ENCODE data around the gene RNF13.
A peak's percentile ranks its signal among the peaks of the same experiment; 100 is the strongest.
"Not testable (repeated sequence)": the region's sequence is repeated elsewhere in the genome, so short reads cannot be mapped to it uniquely, and the experiment has no call there.

RNF13 gene

GRCh38 chr3:149967086-149967685 is 154.2 kb downstream of the RNF13 start:
- Histone ChIP-seq H2AFZ (ENCODE audit: low read length, unreplicated experiment) (no peak overlapping the region), H3K27me3 (ENCODE audit: insufficient read depth, low read length) (no peaks in the 10 kb centered on the region), H3K27ac (ENCODE audit: low read depth, low read length) (no peak overlapping the region; the same call in 1 of the 2 replicates), H3K36me3 (ENCODE audit: insufficient read depth, low read length) (peaks cover 36% of the 10 kb centered on the region; the same call in 1 of the 2 replicates), H3K4me1 (ENCODE audit: control insufficient read depth, insufficient read depth, low read length, unreplicated experiment) (peaks cover 52% of the 10 kb centered on the region), H3K4me3 (ENCODE audit: low read depth, low read length) (peak overlapping the region; percentile 92), H3K79me2 (ENCODE audit: control insufficient read depth, insufficient read depth, low read length, unreplicated experiment) (peaks cover 87% of the 10 kb centered on the region)

GRCh38 chr3:149968216-149968615 is 155.2 kb downstream of the RNF13 start:
- H3K36me3 ChIP-seq (ENCODE audit: insufficient read depth, low read length), result peaks cover 34% of the 10 kb centered on the region; the same call in 1 of the 2 replicates
- H3K4me1 ChIP-seq (ENCODE audit: control insufficient read depth, insufficient read depth, low read length, unreplicated experiment), result peaks cover 55% of the 10 kb centered on the region
- H3K4me3 ChIP-seq (ENCODE audit: low read depth, low read length), result peak overlapping the region; percentile 92

GRCh38 chr3:149969110-149969939 is 156.3 kb downstream of the RNF13 start:
- peaks cover 34% of the 10 kb centered on the region; the same call in 1 of the 2 replicates for H3K36me3 ChIP-seq (ENCODE audit: insufficient read depth, low read length)
- no peaks in the 10 kb centered on the region for H3K27me3 ChIP-seq (ENCODE audit: insufficient read depth, low read length)
- H3K4me3 ChIP-seq (ENCODE audit: low read depth, low read length), result peak overlapping the region; percentile 92
- H3K79me2 ChIP-seq (ENCODE audit: control insufficient read depth, insufficient read depth, low read length, unreplicated experiment), result peaks cover 75% of the 10 kb centered on the region
- H3K4me1 ChIP-seq (ENCODE audit: control insufficient read depth, insufficient read depth, low read length, unreplicated experiment), result peaks cover 45% of the 10 kb centered on the region
- peak overlapping the region; percentile 91 for H3K27ac ChIP-seq (ENCODE audit: low read depth, low read length)
- H2AFZ ChIP-seq (ENCODE audit: low read length, unreplicated experiment), result peak overlapping the region; percentile 82

More at GRCh38 chr3:149968216-149968615, 155.2 kb downstream of the RNF13 start:
- H2AFZ ChIP-seq (ENCODE audit: low read length, unreplicated experiment), result no peak overlapping the region
- H3K27me3 ChIP-seq (ENCODE audit: insufficient read depth, low read length), result no peaks in the 10 kb centered on the region
- H3K27ac ChIP-seq (ENCODE audit: low read depth, low read length), result peak overlapping the region; percentile 91
- peaks cover 86% of the 10 kb centered on the region for H3K79me2 ChIP-seq (ENCODE audit: control insufficient read depth, insufficient read depth, low read length, unreplicated experiment)

- peaks cover 37% of the 10 kb centered on the region for H3K4me1 ChIP-seq (ENCODE audit: control insufficient read depth, insufficient read depth, low read length, unreplicated experiment)
- H3K27me3 ChIP-seq (ENCODE audit: insufficient read depth, low read length), result no peaks in the 10 kb centered on the region
- H3K4me3 ChIP-seq (ENCODE audit: low read depth, low read length), result peak overlapping the region; percentile 92
- peaks cover 26% of the 10 kb centered on the region; the same call in 1 of the 2 replicates for H3K36me3 ChIP-seq (ENCODE audit: insufficient read depth, low read length)
- H2AFZ ChIP-seq (ENCODE audit: low read length, unreplicated experiment), result peak overlapping the region; percentile 82
- H3K79me2 ChIP-seq (ENCODE audit: control insufficient read depth, insufficient read depth, low read length, unreplicated experiment), result peaks cover 66% of the 10 kb centered on the region
- H3K27ac ChIP-seq (ENCODE audit: low read depth, low read length), result peak overlapping the region; percentile 91
Observed at GRCh38 chr3:149969940-149970715, 157.1 kb downstream of the RNF13 start.

- H2AFZ ChIP-seq (ENCODE audit: low read length, unreplicated experiment), result peak within 1 kb of the TSS; percentile 82
- H3K4me3 ChIP-seq (ENCODE audit: low read depth, low read length), result peak within 1 kb of the TSS; percentile 92
- H3K27me3 ChIP-seq (ENCODE audit: insufficient read depth, low read length), result no peaks in the 10 kb centered on the region
- H3K27ac ChIP-seq (ENCODE audit: low read depth, low read length), result peak within 1 kb of the TSS; percentile 91
- H3K4me1 ChIP-seq (ENCODE audit: control insufficient read depth, insufficient read depth, low read length, unreplicated experiment), result peaks cover 30% of the 10 kb centered on the region
- peaks cover 21% of the 10 kb centered on the region; the same call in 1 of the 2 replicates for H3K36me3 ChIP-seq (ENCODE audit: insufficient read depth, low read length)
- H3K79me2 ChIP-seq (ENCODE audit: control insufficient read depth, insufficient read depth, low read length, unreplicated experiment), result peaks cover 59% of the 10 kb centered on the region
Observed at GRCh38 chr3:149970716-149971402, 157.8 kb downstream of the RNF13 start, which contains the start of gene PFN2. TSS of gene PFN2 (minus strand) at chr3:149970895. CDS start at chr3:149970856, 39 bp downstream.

GRCh38 chr3:149971403-149972075 is 158.5 kb downstream of the RNF13 start:
- H2AFZ ChIP-seq (ENCODE audit: low read length, unreplicated experiment), result peak overlapping the region; percentile 68
- peak overlapping the region; percentile 91 for H3K27ac ChIP-seq (ENCODE audit: low read depth, low read length)
- no peaks in the 10 kb centered on the region for H3K27me3 ChIP-seq (ENCODE audit: insufficient read depth, low read length)
- peaks cover 23% of the 10 kb centered on the region for H3K4me1 ChIP-seq (ENCODE audit: control insufficient read depth, insufficient read depth, low read length, unreplicated experiment)
- peaks cover 52% of the 10 kb centered on the region for H3K79me2 ChIP-seq (ENCODE audit: control insufficient read depth, insufficient read depth, low read length, unreplicated experiment)
- peaks cover 14% of the 10 kb centered on the region; the same call in 1 of the 2 replicates for H3K36me3 ChIP-seq (ENCODE audit: insufficient read depth, low read length)
- H3K4me3 ChIP-seq (ENCODE audit: low read depth, low read length), result peak overlapping the region; percentile 92

GRCh38 chr3:149975919-149976318 is 162.9 kb downstream of the RNF13 start:
- no peaks in the 10 kb centered on the region for H3K36me3 ChIP-seq (ENCODE audit: insufficient read depth, low read length)
- no peak overlapping the region for H3K27ac ChIP-seq (ENCODE audit: low read depth, low read length)
- H2AFZ ChIP-seq (ENCODE audit: low read length, unreplicated experiment), result no peak overlapping the region
- peaks cover 12% of the 10 kb centered on the region for H3K79me2 ChIP-seq (ENCODE audit: control insufficient read depth, insufficient read depth, low read length, unreplicated experiment)
- H3K27me3 ChIP-seq (ENCODE audit: insufficient read depth, low read length), result no peaks in the 10 kb centered on the region
- H3K4me3 ChIP-seq (ENCODE audit: low read depth, low read length), result no peak overlapping the region
- peaks cover 18% of the 10 kb centered on the region for H3K4me1 ChIP-seq (ENCODE audit: control insufficient read depth, insufficient read depth, low read length, unreplicated experiment)

- H2AFZ ChIP-seq (ENCODE audit: low read length, unreplicated experiment), result no peak overlapping the region
- H3K4me1 ChIP-seq (ENCODE audit: control insufficient read depth, insufficient read depth, low read length, unreplicated experiment), result peaks cover 12% of the 10 kb centered on the region
- H3K79me2 ChIP-seq (ENCODE audit: control insufficient read depth, insufficient read depth, low read length, unreplicated experiment), result peaks cover 2% of the 10 kb centered on the region
- no peaks in the 10 kb centered on the region for H3K36me3 ChIP-seq (ENCODE audit: insufficient read depth, low read length)
- H3K27ac ChIP-seq (ENCODE audit: low read depth, low read length), result no peak overlapping the region
- H3K4me3 ChIP-seq (ENCODE audit: low read depth, low read length), result no peak overlapping the region
- H3K27me3 ChIP-seq (ENCODE audit: insufficient read depth, low read length), result no peaks in the 10 kb centered on the region
Observed at GRCh38 chr3:149977386-149977785, 164.4 kb downstream of the RNF13 start.

GRCh38 chr3:149981979-149982378 is 169.0 kb downstream of the RNF13 start:
- not testable (repeated sequence) for H3K27ac ChIP-seq (ENCODE audit: low read depth, low read length); H2AFZ ChIP-seq (ENCODE audit: low read length, unreplicated experiment); H3K27me3 ChIP-seq (ENCODE audit: insufficient read depth, low read length); H3K4me3 ChIP-seq (ENCODE audit: low read depth, low read length); H3K79me2 ChIP-seq (ENCODE audit: control insufficient read depth, insufficient read depth, low read length, unreplicated experiment); H3K4me1 ChIP-seq (ENCODE audit: control insufficient read depth, insufficient read depth, low read length, unreplicated experiment); H3K36me3 ChIP-seq (ENCODE audit: insufficient read depth, low read length)

All from ACC112 (cell line).